ENCODE results near the gene VPS18. TPM values are rescaled to one million over a fixed set of nuclear protein-coding genes. Genes with fewer than 3 reads are reported as not detected.

Gene VPS18
- total and polyA plus RNA-seq, 2 donors (not counting 3 experiments of a cell fraction or from before 2014, with no cell fraction given) = 29.3 to 32.8 TPM

DNA sequence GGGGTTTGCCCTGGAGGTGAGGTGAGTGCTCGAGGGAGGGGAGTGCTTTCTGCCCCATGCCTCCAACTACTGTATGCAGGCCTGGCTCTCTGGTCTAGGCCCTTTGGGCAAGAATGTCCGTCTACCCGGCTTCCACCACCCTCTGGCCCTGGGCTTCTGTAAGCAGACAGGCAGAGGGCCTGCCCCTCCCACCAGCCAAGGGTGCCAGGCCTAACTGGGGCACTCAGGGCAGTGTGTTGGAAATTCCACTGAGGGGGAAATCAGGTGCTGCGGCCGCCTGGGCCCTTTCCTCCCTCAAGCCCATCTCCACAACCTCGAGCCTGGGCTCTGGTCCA is 44.3 kb downstream of the VPS18 start:
- H3K79me2 ChIP-seq (ENCODE audit: control insufficient read depth, insufficient read depth, low read length) = no peaks in the 10 kb centered on the region
- H3K9me1 ChIP-seq (replicated peaks; ENCODE audit: control insufficient read depth, extremely low read depth, insufficient read depth, low read length) = no peaks in the 10 kb centered on the region
- H3K4me1 ChIP-seq (ENCODE audit: control insufficient read depth, extremely low read depth, insufficient read depth, low read length) = peaks cover 31% of the 10 kb centered on the region
- DNase-seq (ENCODE audit: low read depth, low spot score) = no peak
- CTCF ChIA-PET = interaction anchor here (2.2 kb wide), 1 partner anchor 20 kb away, joined by 7 read pairs; no protein-coding TSS in a partner anchor
- H3K36me3 ChIP-seq (ENCODE audit: control insufficient read depth in 2 of 2, extremely low read depth in 1 of 2, insufficient read depth in 2 of 2, low read length in 2 of 2) = peaks cover 0 to 42% of the 10 kb centered on the region in 2 experiments
- no peak overlapping the region for H3K9ac ChIP-seq (replicated peaks; ENCODE audit: extremely low read depth, insufficient read depth, low read length)
- H3K4me3 ChIP-seq (replicated peaks in 1 of 3; ENCODE audit: insufficient read depth in 1 of 3, low read depth in 1 of 3, low read length in 3 of 3) = no peak overlapping the region
- H3K27ac ChIP-seq (ENCODE audit: insufficient read depth, low read depth, low read length) = no peak overlapping the region
- dilution Hi-C loops (cut with MboI; ENCODE audit: extremely low pct_ligation_motif_present, low sequenced_read_pairs) (no loop called here), intact Hi-C loops (cut with micrococcal nuclease) (no loop called here)
- no peak overlapping the region for H2AFZ ChIP-seq (ENCODE audit: low read depth, low read length)
- TF ChIP-seq, protein P1, sequence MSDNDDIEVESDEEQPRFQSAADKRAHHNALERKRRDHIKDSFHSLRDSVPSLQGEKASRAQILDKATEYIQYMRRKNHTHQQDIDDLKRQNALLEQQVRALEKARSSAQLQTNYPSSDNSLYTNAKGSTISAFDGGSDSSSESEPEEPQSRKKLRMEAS (IDR thresholded peaks at IDR 0.05; ENCODE audit: insufficient read depth, insufficient read length) = no peak
- TF ChIP-seq EZH2 (IDR thresholded peaks at IDR 0.05; ENCODE audit: borderline replicate concordance, low read depth, low read length, severe bottlenecking) (no peak), POLR2AphosphoS5 (IDR thresholded peaks at IDR 0.05; ENCODE audit: insufficient read depth, low read depth, low read length) (no peak), FOS (IDR thresholded peaks at IDR 0.05; ENCODE audit: borderline replicate concordance, insufficient read depth, low read length) (no peak), GATA2 (IDR thresholded peaks at IDR 0.05; ENCODE audit: insufficient read depth, insufficient read length, low read depth, low read length) (no peak), MYC (IDR thresholded peaks at IDR 0.05; ENCODE audit: low read depth, low read length) (no peak), POLR2A (IDR thresholded peaks at IDR 0.05; ENCODE audit: low read depth, low read length) (no peak), JUN (IDR thresholded peaks at IDR 0.05; ENCODE audit: borderline replicate concordance, insufficient read depth, insufficient read length, low read depth) (no peak)
- TF ChIP-seq, protein P2, sequence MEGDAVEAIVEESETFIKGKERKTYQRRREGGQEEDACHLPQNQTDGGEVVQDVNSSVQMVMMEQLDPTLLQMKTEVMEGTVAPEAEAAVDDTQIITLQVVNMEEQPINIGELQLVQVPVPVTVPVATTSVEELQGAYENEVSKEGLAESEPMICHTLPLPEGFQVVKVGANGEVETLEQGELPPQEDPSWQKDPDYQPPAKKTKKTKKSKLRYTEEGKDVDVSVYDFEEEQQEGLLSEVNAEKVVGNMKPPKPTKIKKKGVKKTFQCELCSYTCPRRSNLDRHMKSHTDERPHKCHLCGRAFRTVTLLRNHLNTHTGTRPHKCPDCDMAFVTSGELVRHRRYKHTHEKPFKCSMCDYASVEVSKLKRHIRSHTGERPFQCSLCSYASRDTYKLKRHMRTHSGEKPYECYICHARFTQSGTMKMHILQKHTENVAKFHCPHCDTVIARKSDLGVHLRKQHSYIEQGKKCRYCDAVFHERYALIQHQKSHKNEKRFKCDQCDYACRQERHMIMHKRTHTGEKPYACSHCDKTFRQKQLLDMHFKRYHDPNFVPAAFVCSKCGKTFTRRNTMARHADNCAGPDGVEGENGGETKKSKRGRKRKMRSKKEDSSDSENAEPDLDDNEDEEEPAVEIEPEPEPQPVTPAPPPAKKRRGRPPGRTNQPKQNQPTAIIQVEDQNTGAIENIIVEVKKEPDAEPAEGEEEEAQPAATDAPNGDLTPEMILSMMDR (IDR thresholded peaks at IDR 0.05; ENCODE audit: extremely low read depth in 1 of 2, insufficient read depth in 1 of 2, low read depth in 1 of 2, low read length in 2 of 2) = no peak
- H3K4me2 ChIP-seq (ENCODE audit: insufficient read depth, low read length) = no peak overlapping the region
- FAIRE-seq = no peak
- POLR2A ChIA-PET = no interaction called here
- no TSS peak for BruUV-seq (replicated peaks)
- H4K20me1 ChIP-seq (replicated peaks; ENCODE audit: control insufficient read depth, extremely low read depth, insufficient read depth, low read length) = no peaks in the 10 kb centered on the region
- H3K27me3 ChIP-seq (ENCODE audit: control insufficient read depth in 2 of 2, insufficient read depth in 2 of 2, low read length in 2 of 2) = no peaks in the 10 kb centered on the region
- H3K9me3 ChIP-seq (replicated peaks; ENCODE audit: control insufficient read depth, insufficient read depth, low read length) = no peaks in the 10 kb centered on the region

Measured in endothelial cell of umbilical vein (primary cell).